ENCODE measurements around the gene SEMA5B. TPM values are rescaled to one million over a fixed set of nuclear protein-coding genes. Genes with fewer than 3 reads are reported as not detected.

SEMA5B gene
- total and polyA plus RNA-seq, 2 of the 4 experiments (the other 2 are of a cell fraction) = not detected

GRCh38 chr3:122916084-122916483 lies 111.5 kb downstream of the SEMA5B start:
- no TSS peak for BruUV-seq (replicated peaks)
- H3K4me2 ChIP-seq (ENCODE audit: low read depth, low read length) = no peak overlapping the region
- in situ Hi-C loops (cut with MboI; ENCODE audit: low sequenced_read_pairs) = no loop called here

More at GRCh38 chr3:122916084-122916483, 111.5 kb downstream of the SEMA5B start:
- Histone ChIP-seq H4K91ac (ENCODE audit: insufficient read depth, low read depth, low read length) (no peak overlapping the region), H3K18ac (ENCODE audit: low read depth, low read length) (no peak overlapping the region), H2AK5ac (ENCODE audit: low read depth, low read length) (no peak overlapping the region), H3K4ac (ENCODE audit: low read depth, low read length) (no peak overlapping the region), H3K9me3 (ENCODE audit: control insufficient read depth, insufficient read depth, low read length) (no peaks in the 10 kb centered on the region; the same call in 1 of the 2 replicates), H4K5ac (ENCODE audit: low read depth, low read length) (no peak overlapping the region), H4K8ac (ENCODE audit: low read depth in 2 of 2, low read length in 2 of 2) (no peak overlapping the region), H2BK20ac (ENCODE audit: low read depth, low read length) (no peak overlapping the region), H2BK5ac (ENCODE audit: low read depth, low read length, poor library complexity, severe bottlenecking) (no peak overlapping the region), H2BK120ac (ENCODE audit: low read depth, low read length) (no peak overlapping the region), H3K79me1 (ENCODE audit: low read depth in 1 of 2, low read length in 2 of 2) (no peaks in the 10 kb centered on the region), H4K20me1 (ENCODE audit: insufficient read depth, low read length) (no peaks in the 10 kb centered on the region), H2AFZ (replicated peaks; ENCODE audit: low read length, poor library complexity) (no peak overlapping the region), H3K4me1 (ENCODE audit: control insufficient read depth, insufficient read depth, low read length) (no peaks in the 10 kb centered on the region), H3K27ac (ENCODE audit: insufficient read depth, low read length) (no peak overlapping the region), H3K4me3 (ENCODE audit: insufficient read depth, low read depth, low read length) (no peak overlapping the region), H3K9ac (ENCODE audit: low read depth, low read length) (no peak overlapping the region), H3K27me3 (ENCODE audit: control insufficient read depth, insufficient read depth, low read length) (peaks cover 65% of the 10 kb centered on the region), H2BK15ac (ENCODE audit: low read depth, low read length) (no peak overlapping the region), H3K9me1 (ENCODE audit: insufficient read depth, low read length) (no peaks in the 10 kb centered on the region), H3K23ac (ENCODE audit: low read depth, low read length) (no peak overlapping the region), H2AK9ac (replicated peaks; ENCODE audit: low read depth, low read length, poor library complexity) (no peak overlapping the region), H3K56ac (ENCODE audit: extremely low read depth, insufficient read depth, low read length) (no peak overlapping the region), H3K14ac (replicated peaks; ENCODE audit: low read depth, low read length) (no peak overlapping the region), H3K36me3 (ENCODE audit: control insufficient read depth, insufficient read depth, low read length) (no peaks in the 10 kb centered on the region)
- TF ChIP-seq BHLHE40 (IDR thresholded peaks at IDR 0.05; ENCODE audit: low read depth, low read length) (no peak), FOS (IDR thresholded peaks at IDR 0.05; ENCODE audit: low read depth, low read length) (no peak), MXI1 (IDR thresholded peaks at IDR 0.05; ENCODE audit: borderline replicate concordance, low read depth, low read length) (no peak), CTCF (conservative IDR thresholded peaks at IDR 0.05; ENCODE audit: low read depth, low read length) (no peak), USF2 (IDR thresholded peaks at IDR 0.05; ENCODE audit: low read depth, low read length) (no peak), RCOR1 (IDR thresholded peaks at IDR 0.05; ENCODE audit: insufficient replicate concordance, low read length) (no peak), MAFK (IDR thresholded peaks at IDR 0.05; ENCODE audit: low read depth, low read length) (no peak), CHD1 (IDR thresholded peaks at IDR 0.05; ENCODE audit: low read depth, low read length) (no peak), CEBPB (IDR thresholded peaks at IDR 0.05; ENCODE audit: low read depth, low read length) (no peak)
- ChIA-PET POLR2A (ENCODE audit: unreplicated experiment) (no interaction called here), CTCF (no interaction called here)
- dilution Hi-C loops (cut with HindIII; ENCODE audit: low sequenced_read_pairs, unreplicated experiment) = no loop called here
- WGBS, 2 experiments (ENCODE audit: extremely low coverage in 2 of 2, insufficient read length in 1 of 2) = no CpG with 5 or more reads among the region's 4 CpGs
- no peak for DNase-seq
- intact Hi-C loops (cut with micrococcal nuclease) = no loop called here
- ATAC-seq (ENCODE audit: low read depth) = no peak

Measured in IMR-90 (cell line).